PC-3 (cell line): ENCODE results near the gene OTOA. TPM values are rescaled to one million over a fixed set of nuclear protein-coding genes. Genes with fewer than 3 reads are reported as not detected.

ENCODE experiments used
- ATAC-seq: fragments of 200-7000 bp; cut with Tn5 transposase; 2 replicates; pipeline ENCODE4 v1.9.1; 2020; ENCODE audit warnings: mild to moderate bottlenecking, moderate library complexity
- BruUV-seq: library from RNA; stranded (reverse); fragments of 400-500 nt; replicated peaks from 2 replicates; lab custom pipeline; 2021; lab: Mats Ljungman, UMichigan
- CTCF ChIA-PET: fragments of 300-600 bp; sonication (Branson Sonifier 250); formaldehyde crosslinking; loops from one replicate; lab custom pipeline; 2022; ENCODE audit warnings: antibody characterized with exemption; lab: Charles Lee
- POLR2A ChIA-PET: fragments of 300-600 bp; sonication (Branson Sonifier 250); formaldehyde crosslinking; loops from one replicate; lab custom pipeline; 2022; ENCODE audit warnings: antibody characterized with exemption; ENCODE audit not compliant: unreplicated experiment; lab: Charles Lee
- DNase-seq: peaks from one replicate; pipeline ENCODE4 v3.0.0-alpha.2; 2015
- H2AFZ ChIP-seq: fragments of 300-600 bp; sonication (generic); 2 replicates; pipeline ENCODE4 v1.6.0; 2016; ENCODE audit warnings: antibody characterized with exemption, low read length
- H3F3A ChIP-seq: fragments of 300-600 bp; sonication (generic); one replicate; pipeline ENCODE4 v1.6.0; 2017; ENCODE audit warnings: antibody characterized with exemption, low read length, control low read depth, mild to moderate bottlenecking; ENCODE audit not compliant: unreplicated experiment
- H3K27ac ChIP-seq: fragments of 300-600 bp; sonication (generic); 2 replicates; pipeline ENCODE4 v1.5.1; 2016; ENCODE audit warnings: mild to moderate bottlenecking, low read length
- H3K27me3 ChIP-seq: fragments of 300-600 bp; sonication (generic); 2 replicates; pipeline ENCODE4 v1.6.1; 2016; ENCODE audit warnings: low read length, mixed read lengths
- H3K36me3 ChIP-seq: fragments of 300-600 bp; sonication (generic); 2 replicates; pipeline ENCODE4 v1.6.1; 2016; ENCODE audit warnings: low read depth, mixed run types, low read length, mixed read lengths
- H3K4me1 ChIP-seq: fragments of 300-600 bp; sonication (generic); 2 replicates; pipeline ENCODE4 v1.5.1; 2016; ENCODE audit warnings: low read length; ENCODE audit not compliant: insufficient read depth
- H3K4me2 ChIP-seq: fragments of 300-600 bp; sonication (generic); 2 replicates; pipeline ENCODE4 v1.6.0; 2016; ENCODE audit warnings: low read length
- H3K4me3 ChIP-seq: fragments of 300-600 bp; sonication (generic); 2 replicates; pipeline ENCODE4 v1.5.1; 2016; ENCODE audit warnings: mild to moderate bottlenecking, low read length, mixed read lengths
- H3K79me2 ChIP-seq: fragments of 300-600 bp; sonication (generic); 2 replicates; pipeline ENCODE4 v1.6.1; 2017; ENCODE audit warnings: low read length, mixed read lengths
- H3K9ac ChIP-seq: fragments of 300-600 bp; sonication (generic); 2 replicates; pipeline ENCODE4 v1.6.0; 2016; ENCODE audit warnings: mild to moderate bottlenecking, low read length
- H3K9me2 ChIP-seq: fragments of 300-600 bp; sonication (generic); replicated peaks from 2 replicates; pipeline ENCODE4 v1.6.1; 2016; ENCODE audit warnings: mixed run types, low read length, mixed read lengths
- H3K9me3 ChIP-seq: fragments of 300-600 bp; sonication (generic); 2 replicates; pipeline ENCODE4 v1.6.1; 2016; ENCODE audit warnings: low read length, mixed read lengths
- H4K20me1 ChIP-seq: fragments of 300-600 bp; sonication (generic); 2 replicates; pipeline ENCODE4 v1.6.1; 2016; ENCODE audit warnings: low read length, mixed read lengths
- EZH2 ChIP-seq: fragments of 300-600 bp; sonication (generic); IDR thresholded peaks from one replicate; pipeline ENCODE4 v1.6.1; 2017; ENCODE audit warnings: antibody characterized with exemption, mild to moderate bottlenecking, low read length; ENCODE audit not compliant: unreplicated experiment
- EZH2phosphoT487 ChIP-seq: fragments of 300-600 bp; sonication (generic); IDR thresholded peaks from 2 replicates; pipeline ENCODE4 v1.6.1; 2018; ENCODE audit warnings: mild to moderate bottlenecking, antibody characterized with exemption, low read length, borderline replicate concordance
- intact Hi-C: fragments of 100-400 bp; cut with micrococcal nuclease; formaldehyde crosslinking; loops from 2 replicates; pipeline ENCODE4 v1.9.0; 2023
- total RNA-seq: library from RNA; depleted of rRNA; stranded (reverse); fragments of >200 nt; gene quantifications from 2 replicates; pipeline ENCODE4 v1.2.3, GENCODE V29; 2014
- TF ChIP-seq, protein P1 (sequence below): fragments of 300-600 bp; sonication (generic); conservative IDR thresholded peaks from 2 replicates; pipeline ENCODE4 v1.5.1; 2017; ENCODE audit warnings: antibody characterized with exemption, low read depth, mild to moderate bottlenecking, low read length

Gene OTOA
- total RNA-seq, 1 experiment from 2014 or later = not detected

DNA sequence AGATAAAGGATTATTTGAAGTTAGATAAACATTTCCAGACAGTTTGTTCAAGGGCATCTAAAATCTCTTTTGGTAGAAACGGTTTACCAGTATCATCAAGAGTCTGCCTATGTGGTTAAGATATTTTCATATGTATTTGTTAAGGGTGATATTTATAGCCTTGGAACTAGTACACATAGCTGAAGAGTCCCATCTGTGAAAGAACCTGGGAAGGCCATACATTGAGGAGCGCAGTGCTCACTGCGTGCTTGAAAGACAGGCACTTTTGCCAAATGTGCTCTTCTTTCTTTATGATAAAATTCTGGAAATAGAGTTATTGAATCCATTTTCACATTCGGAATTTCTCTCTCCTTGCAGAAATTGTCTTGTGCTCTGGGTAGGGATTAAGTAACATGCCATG, 19.1 kb upstream of the OTOA start:
- Histone ChIP-seq H3K4me3 (no peak overlapping the region), H3K4me2 (no peak overlapping the region), H3K9ac (no peak overlapping the region), H3K79me2 (0 out of 2 replicates have a peak, but pooled peaks cover 6% of the 10 kb centered on the region), H3F3A (no peaks in the 10 kb centered on the region), H3K27me3 (no peaks in the 10 kb centered on the region), H3K9me3 (no peaks in the 10 kb centered on the region), H2AFZ (no peak overlapping the region), H3K36me3 (peaks cover 2% of the 10 kb centered on the region), H3K27ac (no peak overlapping the region), H3K4me1 (no peaks in the 10 kb centered on the region; the same call in 1 of the 2 replicates), H4K20me1 (no peaks in the 10 kb centered on the region), H3K9me2 (no peaks in the 10 kb centered on the region)
- ATAC-seq (no peak), DNase-seq (no peak)
- ChIA-PET CTCF (no interaction called here), POLR2A (no interaction called here)
- BruUV-seq = no TSS peak
- intact Hi-C loops = no loop called here
- TF ChIP-seq, protein P1, sequence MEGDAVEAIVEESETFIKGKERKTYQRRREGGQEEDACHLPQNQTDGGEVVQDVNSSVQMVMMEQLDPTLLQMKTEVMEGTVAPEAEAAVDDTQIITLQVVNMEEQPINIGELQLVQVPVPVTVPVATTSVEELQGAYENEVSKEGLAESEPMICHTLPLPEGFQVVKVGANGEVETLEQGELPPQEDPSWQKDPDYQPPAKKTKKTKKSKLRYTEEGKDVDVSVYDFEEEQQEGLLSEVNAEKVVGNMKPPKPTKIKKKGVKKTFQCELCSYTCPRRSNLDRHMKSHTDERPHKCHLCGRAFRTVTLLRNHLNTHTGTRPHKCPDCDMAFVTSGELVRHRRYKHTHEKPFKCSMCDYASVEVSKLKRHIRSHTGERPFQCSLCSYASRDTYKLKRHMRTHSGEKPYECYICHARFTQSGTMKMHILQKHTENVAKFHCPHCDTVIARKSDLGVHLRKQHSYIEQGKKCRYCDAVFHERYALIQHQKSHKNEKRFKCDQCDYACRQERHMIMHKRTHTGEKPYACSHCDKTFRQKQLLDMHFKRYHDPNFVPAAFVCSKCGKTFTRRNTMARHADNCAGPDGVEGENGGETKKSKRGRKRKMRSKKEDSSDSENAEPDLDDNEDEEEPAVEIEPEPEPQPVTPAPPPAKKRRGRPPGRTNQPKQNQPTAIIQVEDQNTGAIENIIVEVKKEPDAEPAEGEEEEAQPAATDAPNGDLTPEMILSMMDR = no peak
- no peak for TF ChIP-seq EZH2phosphoT487
- TF ChIP-seq EZH2 = no peak

DNA sequence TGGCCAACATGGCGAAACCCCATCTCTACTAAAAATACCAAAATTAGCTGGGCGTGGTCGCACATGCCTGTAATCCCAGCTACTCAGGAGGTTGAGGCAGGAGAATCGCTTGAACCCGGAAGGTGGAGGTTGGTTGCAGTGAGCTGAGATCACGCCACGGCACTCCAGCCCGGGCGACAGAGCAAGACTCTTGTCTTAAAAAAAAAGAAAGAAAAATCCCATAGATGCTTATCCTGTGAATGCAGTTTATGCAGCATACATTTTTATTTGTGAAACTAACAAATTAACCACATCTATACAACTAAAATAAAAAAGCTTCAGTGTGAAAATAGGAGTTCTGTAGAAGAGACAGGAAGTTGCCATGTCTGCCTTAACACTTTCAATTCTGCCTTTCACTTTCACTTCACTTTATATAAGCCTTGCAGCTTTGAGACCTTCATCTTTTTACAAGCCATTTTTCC, 18.5 kb upstream of the OTOA start:
- Histone ChIP-seq H3K9me2 (no peaks in the 10 kb centered on the region), H3F3A (no peaks in the 10 kb centered on the region), H3K9me3 (no peaks in the 10 kb centered on the region), H3K27ac (no peak overlapping the region), H3K27me3 (no peaks in the 10 kb centered on the region), H3K4me3 (no peak overlapping the region), H3K4me2 (no peak overlapping the region), H3K4me1 (no peaks in the 10 kb centered on the region; the same call in 1 of the 2 replicates), H3K79me2 (0 out of 2 replicates have a peak, but pooled peaks cover 6% of the 10 kb centered on the region), H2AFZ (no peak overlapping the region), H3K9ac (no peak overlapping the region), H3K36me3 (peaks cover 2% of the 10 kb centered on the region), H4K20me1 (no peaks in the 10 kb centered on the region)
- DNase-seq (no peak), ATAC-seq (no peak)
- BruUV-seq = no TSS peak
- TF ChIP-seq EZH2 (no peak), EZH2phosphoT487 (no peak)
- TF ChIP-seq, protein P1 = no peak
- ChIA-PET POLR2A (no interaction called here), CTCF (interaction anchor here (0.7 kb wide), 1 partner anchor 20 kb away, joined by 3 read pairs; no protein-coding TSS in a partner anchor)
- intact Hi-C loops = no loop called here

DNA sequence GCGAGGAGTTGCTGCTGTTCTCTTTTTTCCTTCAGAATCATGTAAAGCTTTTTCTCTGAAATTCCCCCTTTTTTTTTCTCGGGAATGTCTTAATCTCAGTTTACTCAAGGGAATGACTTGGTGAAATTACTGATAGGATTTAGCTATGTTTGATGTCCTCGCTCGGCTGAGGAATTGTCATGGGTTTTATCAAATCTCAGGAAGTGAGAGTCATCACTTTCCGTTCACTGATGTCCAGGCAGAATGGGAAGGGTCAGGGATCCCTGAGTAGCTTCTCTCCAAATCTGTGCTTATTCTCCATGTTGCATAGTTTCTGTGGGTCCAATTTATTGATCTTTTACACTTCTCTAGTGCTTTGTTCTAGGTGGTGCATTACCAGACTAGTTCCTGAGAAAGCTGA, 17.7 kb upstream of the OTOA start:
- Histone ChIP-seq H3K79me2 (0 out of 2 replicates have a peak, but pooled peaks cover 3% of the 10 kb centered on the region), H3K9ac (no peak overlapping the region), H3K9me2 (no peaks in the 10 kb centered on the region), H2AFZ (no peak overlapping the region), H4K20me1 (no peaks in the 10 kb centered on the region), H3K27me3 (no peaks in the 10 kb centered on the region), H3F3A (no peaks in the 10 kb centered on the region), H3K4me2 (no peak overlapping the region), H3K27ac (no peak overlapping the region), H3K4me1 (no peaks in the 10 kb centered on the region), H3K4me3 (no peak overlapping the region), H3K36me3 (peaks cover 2% of the 10 kb centered on the region; the same call in 1 of the 2 replicates), H3K9me3 (no peaks in the 10 kb centered on the region)
- CTCF ChIA-PET = interaction anchor here (0.6 kb wide), 1 partner anchor 11 kb away, joined by 3 read pairs; no protein-coding TSS in a partner anchor
- DNase-seq (no peak), ATAC-seq (no peak)
- BruUV-seq = no TSS peak
- TF ChIP-seq EZH2phosphoT487 = no peak
- POLR2A ChIA-PET = no interaction called here
- intact Hi-C loops = no loop called here
